ENCODE data around the gene MCF2L.

GRCh38 chr13:113063091-113063491 is 94.1 kb downstream of the MCF2L start:
- no peak for TF ChIP-seq CTCF (IDR thresholded peaks at IDR 0.05)
- no peak for TF ChIP-seq POLR2A (IDR thresholded peaks at IDR 0.05)

All from transverse colon (tissue), 3 donors.